22Rv1 (cell line): ENCODE results near the gene MACC1.

Experiments
- CTCF ChIP-seq: fragments of 450-650 bp; IDR thresholded peaks from 2 replicates; pipeline ENCODE4 v1.5.1; 2017; ENCODE audit warnings: mild to moderate bottlenecking
- ZFX ChIP-seq: fragments of 450-650 bp; IDR thresholded peaks from 2 replicates; pipeline ENCODE4 v1.6.1; 2017; ENCODE audit warnings: antibody characterized with exemption, borderline replicate concordance

GRCh38 chr7:20140291-20141001, 76.7 kb downstream of the MACC1 start:
- TF ChIP-seq CTCF (no peak), ZFX (no peak)
